NCI-H1436 treated with DMSO at 0.1 percent for 48 hours (cell line): Measurements from ENCODE around the gene ZNF385C.
"Not testable (repeated sequence)": the region's sequence is repeated elsewhere in the genome, so short reads cannot be mapped to it uniquely, and the experiment has no call there.

Experiments used
- DNase-seq: peaks from one replicate; lab custom pipeline; 2025; lab: John Stamatoyannopoulos, UW

Gene ZNF385C, protein sequence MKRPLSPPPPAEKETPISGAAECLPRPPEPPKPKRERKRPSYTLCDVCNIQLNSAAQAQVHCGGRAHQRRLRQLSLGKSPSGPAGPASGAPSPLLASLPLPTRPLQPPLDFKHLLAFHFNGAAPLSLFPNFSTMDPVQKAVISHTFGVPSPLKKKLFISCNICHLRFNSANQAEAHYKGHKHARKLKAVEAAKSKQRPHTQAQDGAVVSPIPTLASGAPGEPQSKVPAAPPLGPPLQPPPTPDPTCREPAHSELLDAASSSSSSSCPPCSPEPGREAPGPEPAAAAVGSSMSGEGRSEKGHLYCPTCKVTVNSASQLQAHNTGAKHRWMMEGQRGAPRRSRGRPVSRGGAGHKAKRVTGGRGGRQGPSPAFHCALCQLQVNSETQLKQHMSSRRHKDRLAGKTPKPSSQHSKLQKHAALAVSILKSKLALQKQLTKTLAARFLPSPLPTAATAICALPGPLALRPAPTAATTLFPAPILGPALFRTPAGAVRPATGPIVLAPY

GRCh38 chr17:42097691-42098631 lies at the start of gene ZNF385C:
Gene ZNF385C, minus strand, starts transcription at chr17:42098473. Its CDS starts 35,417 bp downstream, at chr17:42063056.
- DNase-seq: no peak

GRCh38 chr17:42146911-42147607 lies 48.8 kb upstream of the ZNF385C start:
- no peak for DNase-seq

GRCh38 chr17:42143138-42143537 lies 44.9 kb upstream of the ZNF385C start:
- not testable (repeated sequence) for DNase-seq

DNA sequence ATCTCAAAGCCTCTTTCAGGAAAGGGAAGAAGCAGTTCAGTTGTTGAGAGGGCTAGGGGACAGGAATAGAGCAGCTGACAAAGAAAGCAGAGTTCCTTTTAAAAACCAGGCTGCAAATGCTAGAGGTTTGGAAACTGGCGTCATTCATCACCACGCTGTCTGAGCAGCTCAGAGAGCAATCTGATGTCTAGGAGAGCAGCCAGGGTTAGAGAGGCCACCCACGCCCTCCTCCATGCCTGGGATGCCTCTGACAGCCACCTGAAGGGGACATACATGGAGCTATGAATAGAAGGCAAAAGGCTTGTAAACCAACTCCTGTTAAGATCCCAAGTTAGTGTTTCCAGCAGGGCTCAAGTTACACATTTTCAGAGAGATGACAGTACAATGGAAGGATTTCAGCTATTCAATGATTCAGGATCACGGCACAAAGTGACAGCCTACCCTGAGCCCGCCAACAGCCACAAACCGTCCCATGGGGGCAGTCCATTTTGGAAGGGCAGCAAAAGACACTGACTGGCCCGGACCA lies 44.2 kb upstream of the ZNF385C start:
- DNase-seq: no peak

- DNase-seq: no peak
Observed at GRCh38 chr17:42141382-42141781, 43.1 kb upstream of the ZNF385C start.

GRCh38 chr17:42140690-42141089 lies 42.4 kb upstream of the ZNF385C start:
- not testable (repeated sequence) for DNase-seq

DNA sequence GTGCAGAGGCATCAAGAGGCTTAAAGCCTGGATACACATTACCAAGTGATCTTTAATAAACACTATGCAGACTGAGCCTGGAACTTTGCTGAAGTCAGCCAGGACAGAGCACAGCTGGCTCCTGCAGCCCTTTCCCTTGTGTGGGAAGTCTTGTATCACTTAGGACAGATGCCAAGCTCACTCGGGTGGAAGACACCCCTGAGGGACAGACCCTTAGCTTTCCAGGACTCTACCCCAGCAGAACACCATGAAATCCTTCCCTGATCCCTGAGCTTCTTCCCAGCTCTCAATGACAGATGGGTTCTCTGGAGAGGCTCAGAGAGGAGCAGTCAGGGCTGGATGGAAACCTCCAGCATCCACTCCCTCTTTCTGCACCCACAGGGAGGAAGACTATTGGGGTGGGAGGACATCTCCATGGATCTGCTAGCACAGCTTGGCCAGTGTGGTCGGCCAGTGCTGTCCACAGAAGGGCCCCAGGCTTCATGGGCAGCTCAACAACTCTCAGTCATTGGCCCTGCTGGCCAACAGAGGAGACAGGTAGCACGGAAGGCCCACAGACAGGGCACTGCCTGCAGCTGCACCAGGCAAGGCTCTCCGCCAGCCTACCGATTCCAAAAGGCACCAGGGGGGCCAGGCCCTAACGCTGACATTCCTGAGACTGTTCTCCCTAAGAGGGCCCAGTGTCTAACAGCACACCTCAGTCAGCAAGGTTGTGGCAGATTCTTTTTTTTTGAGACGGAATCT lies 40.6 kb upstream of the ZNF385C start:
- no peak for DNase-seq

DNA sequence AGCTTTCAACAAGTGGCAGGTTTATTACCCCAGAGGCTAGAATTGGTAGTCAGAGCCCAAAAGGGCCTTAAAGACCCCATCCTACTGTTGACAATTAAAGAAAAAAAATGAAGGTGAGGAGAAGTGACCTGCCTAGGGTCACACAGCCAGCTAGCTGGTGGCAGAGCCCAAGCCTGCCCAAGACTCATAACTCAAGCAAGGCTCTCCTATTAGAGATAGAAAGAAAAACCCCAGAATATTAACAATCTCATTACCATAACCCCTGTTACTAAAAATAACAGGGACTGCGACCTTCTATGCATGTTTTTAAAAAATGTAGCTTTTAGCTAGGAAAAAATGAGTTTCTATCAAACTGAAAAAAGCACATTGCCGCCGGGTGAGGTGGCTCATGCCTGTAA lies 38.4 kb upstream of the ZNF385C start:
- no peak for DNase-seq

GRCh38 chr17:42135664-42136653 lies 37.7 kb upstream of the ZNF385C start:
- no peak for DNase-seq

GRCh38 chr17:42135151-42135550 lies 36.9 kb upstream of the ZNF385C start:
- DNase-seq: no peak

DNA sequence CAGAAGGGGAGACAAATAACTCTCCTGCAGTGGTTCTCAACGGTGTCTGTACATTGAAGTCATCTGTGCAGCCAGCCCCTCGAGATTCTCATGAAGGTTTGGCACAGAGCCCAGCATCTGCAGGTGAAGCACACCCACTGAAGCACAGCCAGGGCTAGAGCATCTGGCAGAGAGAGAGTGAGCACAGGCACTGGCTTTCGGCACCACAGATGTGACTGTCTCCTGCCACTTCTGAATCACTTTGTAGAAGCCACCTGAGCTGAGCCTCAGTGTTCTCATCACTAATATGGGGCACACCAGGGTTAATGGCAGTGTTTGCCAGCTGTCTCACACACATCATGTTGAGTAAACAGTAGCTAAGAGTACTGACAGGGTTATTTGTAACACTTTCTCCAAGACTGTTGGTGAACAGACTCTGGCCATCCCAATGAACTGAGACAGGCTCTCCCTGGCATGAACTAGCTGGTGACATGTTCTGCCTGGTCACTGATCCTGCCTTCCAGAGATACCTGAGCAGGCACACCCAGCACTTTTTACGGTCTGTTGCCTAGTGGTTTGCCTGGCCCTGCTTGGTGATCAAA lies 35.3 kb upstream of the ZNF385C start:
- DNase-seq: no peak

- DNase-seq: no peak
Observed at GRCh38 chr17:42132941-42133340, 34.7 kb upstream of the ZNF385C start.

DNA sequence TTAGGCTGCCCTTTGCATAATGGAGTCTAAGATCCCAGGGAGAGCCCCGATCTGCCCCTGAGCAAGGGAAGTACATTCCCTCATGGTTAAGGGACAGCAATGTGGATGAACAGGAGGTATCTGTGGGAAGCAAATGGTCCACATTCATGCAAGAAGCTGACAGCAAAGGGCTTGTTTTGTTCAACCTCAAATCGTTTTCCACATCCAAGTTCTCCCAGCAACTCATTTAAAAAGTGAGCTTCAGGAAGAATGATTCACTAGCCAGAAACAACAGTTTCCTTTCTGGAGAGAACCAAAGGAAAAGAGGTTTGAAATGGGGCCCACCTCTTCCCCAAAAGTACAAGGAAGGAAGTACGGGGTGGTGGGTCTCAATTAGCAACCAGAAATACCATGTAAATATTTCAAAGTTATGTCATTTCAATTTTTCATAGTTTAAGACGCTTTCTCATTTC lies 33.7 kb upstream of the ZNF385C start:
- no peak for DNase-seq

- DNase-seq: no peak
Observed at GRCh38 chr17:42131232-42131631, 33.0 kb upstream of the ZNF385C start.

DNA sequence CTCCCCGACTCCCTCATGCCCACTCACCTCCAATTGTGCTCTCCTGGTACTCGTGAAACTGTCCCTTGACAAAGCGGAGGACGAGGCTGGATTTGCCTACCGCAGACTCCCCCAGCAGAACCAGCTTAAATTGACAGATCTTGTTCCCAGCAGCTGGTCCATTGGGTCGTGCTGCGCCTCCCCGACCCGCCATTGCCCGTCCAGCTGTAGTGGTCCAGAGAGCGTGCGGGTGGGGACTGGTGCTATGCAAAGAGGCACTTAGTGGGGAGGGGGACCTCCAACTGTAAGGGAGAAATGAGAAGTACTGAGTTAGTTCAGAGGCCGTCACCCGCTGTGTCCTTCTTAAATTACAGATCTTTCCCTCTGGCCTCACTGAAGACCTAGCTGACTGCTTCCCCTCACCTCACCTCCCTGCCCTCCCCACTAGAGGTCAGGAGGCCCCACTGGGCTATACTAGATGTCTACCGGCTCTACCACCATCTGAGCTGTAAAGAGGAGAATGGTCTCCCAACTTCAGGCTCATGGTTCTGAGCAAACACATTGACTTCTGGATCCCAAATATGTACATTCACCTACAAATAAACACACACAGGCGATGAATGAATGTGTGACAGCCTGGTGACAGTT lies 32.1 kb upstream of the ZNF385C start:
- no peak for DNase-seq

- no peak for DNase-seq
Observed at GRCh38 chr17:42129109-42129837, 31.0 kb upstream of the ZNF385C start.

DNA sequence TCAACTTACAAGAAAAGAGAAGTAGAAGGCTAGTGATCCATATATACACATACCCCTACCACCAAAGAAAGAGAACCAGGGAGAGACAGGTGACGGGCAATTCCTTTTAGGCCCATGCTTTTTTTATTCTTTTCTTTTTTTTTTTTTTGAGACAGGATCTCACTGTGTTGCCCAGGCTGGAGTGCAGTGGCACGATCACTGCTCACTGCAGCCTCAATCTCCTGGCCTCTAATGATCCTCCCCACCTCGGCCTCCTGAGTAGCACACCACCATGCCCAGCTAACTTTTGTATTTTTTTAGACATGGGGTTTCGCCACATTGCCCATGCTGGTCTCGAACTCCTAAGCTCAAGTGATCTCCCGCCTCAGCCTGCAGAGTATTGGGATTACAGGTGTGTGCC lies 29.1 kb upstream of the ZNF385C start:
- no peak for DNase-seq

DNA sequence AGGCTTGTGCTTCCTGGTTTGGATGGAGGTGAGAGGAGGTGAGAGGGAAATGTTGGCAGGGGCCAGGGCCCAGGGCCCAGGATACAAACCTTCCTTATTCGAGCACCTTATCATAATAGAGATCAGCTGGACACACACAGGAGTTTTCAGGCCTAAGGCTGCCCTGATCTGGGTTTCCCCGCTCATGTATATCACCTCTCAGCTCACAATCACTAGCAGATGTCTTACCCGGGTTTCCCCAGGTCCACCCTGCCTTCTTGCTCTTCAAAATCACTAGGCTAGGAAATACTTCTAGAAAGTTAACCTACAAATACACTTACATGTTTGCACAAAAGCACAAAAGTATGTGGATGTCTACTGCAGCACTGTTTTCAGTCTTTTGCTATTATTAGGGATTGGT lies 28.6 kb upstream of the ZNF385C start:
- no peak for DNase-seq
